GM21619 (cell line): ENCODE results near the gene TMCO6.
A peak's percentile ranks its signal among the peaks of the same experiment; 100 is the strongest.

ENCODE experiments used
- ATAC-seq: cut with Tn5 transposase; IDR thresholded peaks from one replicate; pipeline ENCODE4 v1.9.1; 2021; ENCODE audit not compliant: unreplicated experiment

Gene TMCO6

DNA sequence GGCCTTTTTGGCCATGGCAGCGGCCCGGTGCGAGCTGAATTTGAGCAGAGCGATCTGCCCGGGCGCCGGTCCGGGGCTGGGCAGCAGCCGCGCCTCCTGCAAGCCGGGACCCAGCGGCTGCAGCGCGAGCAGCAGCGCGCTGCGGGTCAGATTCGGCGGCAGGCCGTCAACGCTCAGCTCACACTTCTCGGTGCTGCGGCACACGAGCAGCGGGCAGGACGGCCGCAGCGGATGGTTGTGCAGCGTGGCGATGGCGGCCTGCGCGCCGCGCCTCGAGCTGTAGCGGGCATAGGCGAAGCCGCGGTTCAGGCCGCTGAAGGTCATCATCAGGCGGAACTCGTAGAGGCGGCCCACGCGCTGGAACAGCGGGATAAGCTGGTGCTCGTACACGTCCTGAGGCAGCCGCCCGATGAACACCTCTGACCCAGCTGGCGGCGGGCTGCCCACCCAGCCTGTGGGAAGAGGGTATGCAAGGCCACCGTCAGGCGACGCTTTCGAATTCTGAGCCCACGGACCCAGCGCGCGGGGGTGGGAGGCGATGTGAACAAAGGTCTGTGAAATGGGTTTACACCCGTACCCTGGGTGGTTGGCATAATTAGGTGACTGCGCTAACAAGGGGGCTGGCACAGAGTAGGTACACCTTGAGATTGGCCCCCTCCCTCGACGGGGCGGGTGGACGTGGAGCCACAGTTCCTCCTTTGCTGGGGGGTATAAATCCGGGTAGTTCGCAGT, 33.4 kb downstream of the TMCO6 start:
- no peak for ATAC-seq

DNA sequence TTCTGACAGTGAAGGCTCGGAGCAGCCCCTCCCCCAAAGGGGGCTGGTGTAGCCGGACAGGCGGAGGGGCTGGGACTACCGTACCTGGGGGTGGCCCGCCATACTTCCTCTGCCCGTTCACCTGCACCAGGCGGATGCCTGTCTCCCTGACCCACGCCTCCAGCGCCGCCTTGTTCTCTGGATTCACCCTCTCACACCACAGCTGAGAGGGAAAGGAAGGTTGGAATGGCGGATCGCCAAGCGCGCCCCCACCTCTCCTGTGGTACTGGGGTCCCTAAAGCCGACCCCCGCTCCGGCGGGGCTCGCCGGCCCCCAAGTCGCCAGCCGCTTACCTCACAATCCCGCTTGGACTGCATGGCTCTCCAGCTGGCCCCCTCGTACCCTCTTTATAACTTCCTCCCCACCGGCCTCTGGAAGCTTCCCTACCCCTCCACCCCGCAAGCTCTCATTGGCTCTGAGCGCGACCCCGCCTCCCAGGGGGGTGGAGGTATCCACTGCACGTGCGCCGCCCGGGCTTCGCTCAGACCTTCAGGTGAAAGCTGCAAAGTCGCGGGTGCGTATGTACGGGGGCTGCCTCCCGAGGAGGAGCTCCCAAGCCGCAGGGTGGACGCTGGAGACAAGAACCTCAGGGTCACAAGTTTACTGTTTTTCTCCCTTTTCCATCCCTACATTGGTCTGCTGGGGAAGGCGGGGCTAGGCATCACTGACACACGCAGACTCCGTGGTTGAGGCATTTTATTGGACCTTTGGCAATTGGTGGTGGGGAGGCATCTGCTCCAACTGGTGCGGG, 34.1 kb downstream of the TMCO6 start, which contains the start of gene DND1:
TSS of gene DND1 (minus strand) at position 390 of the 790 bp plus-strand sequence. CDS start at position 356, 34 bp downstream.
- ATAC-seq: no peak

DNA sequence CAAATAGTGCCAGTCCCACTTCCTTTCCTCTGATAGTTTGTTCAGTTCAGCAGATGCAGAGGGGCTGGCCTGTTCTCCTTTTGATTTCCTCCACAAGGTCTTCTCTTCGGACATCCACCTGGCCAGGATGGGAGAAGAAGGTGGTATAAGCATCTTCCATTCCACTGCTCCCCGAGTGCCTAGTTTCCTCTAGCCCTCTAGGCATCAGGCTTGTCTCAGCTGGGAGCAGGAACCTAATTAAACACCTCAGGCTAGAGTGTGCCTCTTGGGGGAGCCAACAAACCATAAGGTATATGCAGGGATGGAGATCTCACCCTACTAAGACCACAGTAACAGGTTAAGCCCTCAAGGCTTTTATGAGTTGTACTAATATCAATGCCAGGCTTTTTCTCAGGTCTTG, 35.0 kb downstream of the TMCO6 start:
- no peak for ATAC-seq

DNA sequence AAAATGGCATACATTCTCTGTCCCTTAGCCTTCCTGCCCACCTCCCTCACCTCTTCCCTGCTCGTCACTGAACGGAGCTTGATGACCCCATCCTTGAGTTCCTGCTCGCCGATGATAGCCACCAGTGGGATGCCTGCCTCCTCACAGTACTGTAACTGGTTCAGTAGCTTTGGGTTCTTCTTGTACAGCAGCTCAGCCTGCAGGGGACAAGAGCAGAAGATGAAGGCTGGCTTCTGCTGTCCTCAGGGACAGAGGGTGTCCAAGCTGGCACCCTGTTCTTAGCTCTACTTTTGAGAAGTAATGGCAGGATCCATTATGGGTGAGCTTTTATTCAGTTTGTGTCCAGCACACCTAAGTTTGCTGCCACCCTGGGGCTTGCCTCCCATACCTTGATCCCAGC, 35.4 kb downstream of the TMCO6 start:
- no peak for ATAC-seq

DNA sequence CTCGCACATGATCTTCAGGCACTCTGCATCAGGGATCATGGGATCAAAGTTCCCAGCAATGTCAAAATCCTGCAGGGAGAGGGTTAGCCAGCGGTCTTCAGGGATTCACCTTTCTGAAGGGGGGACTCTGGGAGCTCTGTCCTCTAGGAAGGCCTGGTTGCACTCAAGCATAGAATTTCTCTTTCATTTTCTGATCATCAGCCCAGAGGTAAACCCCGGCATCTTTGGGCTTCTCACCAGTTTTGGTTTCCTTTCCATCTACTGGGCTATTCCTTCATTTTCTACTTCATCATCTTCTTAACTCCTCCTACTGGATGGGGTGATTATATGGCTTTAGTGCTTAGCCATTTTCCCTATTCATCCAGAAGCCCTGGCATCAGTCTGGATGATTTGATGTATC, 38.7 kb downstream of the TMCO6 start:
- peak; percentile 56 for ATAC-seq

DNA sequence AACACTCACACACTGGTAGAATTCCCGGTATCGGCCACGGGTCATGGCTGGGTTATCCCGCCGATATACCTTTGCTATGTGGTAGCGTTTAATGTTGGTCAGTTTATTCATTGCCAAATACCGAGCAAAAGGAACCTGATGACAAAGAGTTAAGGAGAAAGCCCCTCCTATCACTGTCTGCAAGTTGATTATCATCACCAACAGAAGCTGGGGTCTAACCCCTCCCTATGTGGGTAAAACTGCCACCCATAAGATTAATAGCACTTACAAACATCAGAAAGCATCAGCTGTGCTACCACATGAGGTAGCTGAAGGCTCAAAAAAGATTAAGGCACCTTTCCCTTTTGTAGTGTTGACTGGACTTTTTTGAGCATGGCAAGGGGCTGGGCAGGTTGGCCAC, 39.7 kb downstream of the TMCO6 start:
- no peak for ATAC-seq

DNA sequence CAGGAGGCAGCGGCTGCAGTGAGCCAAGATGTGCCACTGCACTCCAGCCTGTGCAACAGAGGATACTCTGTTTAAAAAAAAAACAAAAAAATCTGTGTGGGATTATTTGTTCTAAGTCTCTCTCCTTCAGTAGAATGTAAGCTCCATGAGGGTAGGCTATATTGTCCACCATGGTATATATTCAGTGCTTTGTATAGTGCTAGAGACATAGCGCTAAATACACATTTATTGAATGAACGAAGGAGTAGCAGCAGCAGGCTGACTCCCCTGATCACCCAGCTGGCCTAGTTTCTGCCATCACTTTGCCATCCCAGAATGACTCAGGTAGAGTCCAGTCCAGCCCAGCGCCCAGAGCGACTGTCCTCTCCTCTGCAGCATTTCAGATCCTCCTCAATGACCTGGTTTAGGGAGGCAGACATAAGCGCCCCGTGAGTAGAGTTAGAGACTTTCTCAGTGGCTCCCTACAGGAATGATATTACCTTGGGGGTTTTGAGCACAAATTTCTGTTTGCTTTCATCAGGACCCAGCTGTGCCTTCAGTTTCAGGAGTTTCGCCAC, 51.2 kb downstream of the TMCO6 start:
- ATAC-seq: peak; percentile 2

DNA sequence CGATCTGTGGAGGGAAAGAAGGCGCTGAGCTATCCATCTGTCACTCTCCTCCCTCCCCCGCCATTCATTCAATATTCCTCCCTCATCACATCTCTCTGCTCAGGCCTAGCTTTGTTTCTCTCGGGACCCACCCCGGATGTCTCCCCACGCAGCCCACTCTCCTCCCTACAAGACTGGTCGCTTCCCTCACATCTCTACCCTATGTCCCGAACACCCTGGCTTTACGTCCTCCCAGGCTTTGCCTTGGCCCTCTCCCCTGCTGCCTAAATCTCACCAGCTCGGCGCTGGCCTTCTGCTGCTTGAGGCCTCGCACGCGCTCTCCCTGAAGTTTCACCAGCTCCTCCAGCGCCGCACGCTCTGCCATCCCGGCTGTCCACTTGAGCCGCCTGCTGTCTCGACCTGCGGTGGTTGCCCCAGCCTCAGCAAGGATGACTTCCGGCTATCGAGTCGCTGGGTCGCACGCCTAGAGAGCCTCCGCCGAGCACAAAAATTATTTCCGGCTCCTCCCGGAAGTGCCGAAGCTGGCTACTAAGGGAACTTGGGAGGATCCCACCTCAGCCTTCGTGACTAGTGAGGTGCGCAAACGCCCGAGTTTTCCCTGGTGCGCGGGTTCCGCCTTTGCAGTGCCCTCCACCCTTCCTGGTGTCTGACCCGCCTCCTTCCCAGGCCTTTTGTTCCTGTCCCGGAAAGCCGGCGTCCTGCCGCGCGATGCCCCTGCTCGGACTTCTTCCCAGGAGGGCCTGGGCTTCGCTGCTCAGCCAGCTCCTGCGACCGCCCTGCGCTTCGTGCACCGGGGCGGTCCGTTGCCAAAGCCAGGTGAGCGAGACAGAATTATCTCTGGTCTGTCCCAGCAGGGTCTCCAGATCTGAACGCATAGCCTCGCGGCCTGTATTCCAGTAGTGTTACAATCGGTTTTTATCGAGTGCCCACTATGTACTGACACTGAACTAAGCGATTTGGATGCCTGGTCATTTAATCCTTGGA, 52.0 kb downstream of the TMCO6 start, which contains the start of the genes HARS1 and HARS2:
TSS of gene HARS1 (minus strand) at position 430 of the 984 bp plus-strand sequence. CDS start at position 364, 66 bp downstream.
TSS of gene HARS2 (plus strand) at position 515 of the 984 bp plus-strand sequence. CDS start at position 709, 194 bp downstream.
- peak; percentile 98 for ATAC-seq

DNA sequence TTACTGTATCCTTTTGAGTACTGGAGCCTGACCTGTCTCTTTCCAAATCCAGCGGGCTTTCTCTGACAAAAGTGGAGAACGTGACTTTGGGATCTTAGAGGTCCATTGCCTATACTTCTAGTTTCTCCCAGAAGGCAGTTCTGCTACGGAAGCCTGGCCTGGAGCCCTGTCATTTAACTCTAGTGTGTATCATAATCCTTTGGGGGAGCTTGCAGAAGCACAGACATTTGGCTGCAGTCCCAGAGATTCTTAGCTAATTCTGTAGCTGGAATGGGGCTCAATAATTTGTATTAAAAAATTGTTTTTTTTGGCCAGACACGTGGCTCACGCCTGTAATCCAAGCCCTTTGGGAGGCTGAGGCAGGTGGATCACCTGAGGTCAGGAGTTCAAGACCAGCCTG, 55.0 kb downstream of the TMCO6 start:
- no peak for ATAC-seq
